Measurements from ENCODE around the gene NRN1L.

Gene NRN1L

GRCh38 chr16:67924140-67924906 lies 39.6 kb downstream of the NRN1L start:
- H4K20me1 ChIP-seq (ENCODE audit: insufficient read depth, low read length) = peaks cover 37% of the 10 kb centered on the region
- H3K4me2 ChIP-seq (ENCODE audit: insufficient read depth, low read length) = no peak overlapping the region
- no peak overlapping the region for H3K4me3 ChIP-seq (ENCODE audit: low read depth in 1 of 2, low read length in 2 of 2)
- no peaks in the 10 kb centered on the region for H3K4me1 ChIP-seq (ENCODE audit: insufficient read depth, low read length)
- H3K79me2 ChIP-seq (ENCODE audit: insufficient read depth, low read length) = peaks cover 12% of the 10 kb centered on the region
- H3K27ac ChIP-seq (ENCODE audit: low read length) = no peak overlapping the region
- no peak for DNase-seq
- no peak overlapping the region for H3K9ac ChIP-seq (ENCODE audit: low read depth, low read length)
- H2AFZ ChIP-seq (ENCODE audit: low read depth, low read length) = no peak overlapping the region
- TF ChIP-seq EZH2 (IDR thresholded peaks at IDR 0.05; ENCODE audit: borderline replicate concordance, low read depth, low read length, severe bottlenecking) (no peak), CTCF (IDR thresholded peaks at IDR 0.05; ENCODE audit: borderline replicate concordance, extremely low read depth, low read length, poor library complexity, severe bottlenecking) (no peak)
- H3K36me3 ChIP-seq (ENCODE audit: insufficient read depth, low read length) = peaks cover 47% of the 10 kb centered on the region
- no peak for ATAC-seq (ENCODE audit: insufficient read depth, low read depth)
- no peaks in the 10 kb centered on the region for H3K27me3 ChIP-seq (ENCODE audit: insufficient read depth, low read length, poor library complexity)
- no peaks in the 10 kb centered on the region for H3K9me3 ChIP-seq (ENCODE audit: insufficient read depth, low read length, severe bottlenecking)

- H3K4me3 ChIP-seq (ENCODE audit: low read depth in 1 of 2, low read length in 2 of 2) = no peak overlapping the region
- no peak overlapping the region for H2AFZ ChIP-seq (ENCODE audit: low read depth, low read length)
- no peaks in the 10 kb centered on the region for H3K9me3 ChIP-seq (ENCODE audit: insufficient read depth, low read length, severe bottlenecking)
- H3K4me1 ChIP-seq (ENCODE audit: insufficient read depth, low read length) = no peaks in the 10 kb centered on the region
- H3K36me3 ChIP-seq (ENCODE audit: insufficient read depth, low read length) = peaks cover 56% of the 10 kb centered on the region
- no peak overlapping the region for H3K4me2 ChIP-seq (ENCODE audit: insufficient read depth, low read length)
- peaks cover 6% of the 10 kb centered on the region; the same call in 1 of the 2 replicates for H3K79me2 ChIP-seq (ENCODE audit: insufficient read depth, low read length)
- H4K20me1 ChIP-seq (ENCODE audit: insufficient read depth, low read length) = peaks cover 27% of the 10 kb centered on the region
- H3K9ac ChIP-seq (ENCODE audit: low read depth, low read length) = no peak overlapping the region
- ATAC-seq (ENCODE audit: insufficient read depth, low read depth) = peak; percentile 15; the same call in 1 of the 3 replicates
- TF ChIP-seq EZH2 (IDR thresholded peaks at IDR 0.05; ENCODE audit: borderline replicate concordance, low read depth, low read length, severe bottlenecking) (no peak), CTCF (IDR thresholded peaks at IDR 0.05; ENCODE audit: borderline replicate concordance, extremely low read depth, low read length, poor library complexity, severe bottlenecking) (peak; percentile 40)
- H3K27ac ChIP-seq (ENCODE audit: low read length) = no peak overlapping the region
- no peak for DNase-seq
- no peaks in the 10 kb centered on the region for H3K27me3 ChIP-seq (ENCODE audit: insufficient read depth, low read length, poor library complexity)
These were observed 41.6 kb downstream of the NRN1L start for GRCh38 chr16:67926181-67926750.

- Histone ChIP-seq H3K36me3 (ENCODE audit: insufficient read depth, low read length) (peaks cover 64% of the 10 kb centered on the region), H2AFZ (ENCODE audit: low read depth, low read length) (no peak overlapping the region), H3K27ac (ENCODE audit: low read length) (no peak overlapping the region), H3K4me2 (ENCODE audit: insufficient read depth, low read length) (no peak overlapping the region), H4K20me1 (ENCODE audit: insufficient read depth, low read length) (peaks cover 25% of the 10 kb centered on the region), H3K9ac (ENCODE audit: low read depth, low read length) (no peak overlapping the region), H3K79me2 (ENCODE audit: insufficient read depth, low read length) (peaks cover 6% of the 10 kb centered on the region; the same call in 1 of the 2 replicates), H3K27me3 (ENCODE audit: insufficient read depth, low read length, poor library complexity) (no peaks in the 10 kb centered on the region), H3K4me1 (ENCODE audit: insufficient read depth, low read length) (no peaks in the 10 kb centered on the region), H3K4me3 (ENCODE audit: low read depth in 1 of 2, low read length in 2 of 2) (no peak overlapping the region), H3K9me3 (ENCODE audit: insufficient read depth, low read length, severe bottlenecking) (no peaks in the 10 kb centered on the region)
- no peak for DNase-seq
- no peak for TF ChIP-seq EZH2 (IDR thresholded peaks at IDR 0.05; ENCODE audit: borderline replicate concordance, low read depth, low read length, severe bottlenecking)
- no peak for TF ChIP-seq CTCF (IDR thresholded peaks at IDR 0.05; ENCODE audit: borderline replicate concordance, extremely low read depth, low read length, poor library complexity, severe bottlenecking)
- ATAC-seq (ENCODE audit: insufficient read depth, low read depth) = no peak
These were observed 42.7 kb downstream of the NRN1L start for GRCh38 chr16:67927131-67927941.
